HepG2 (cell line): Measurements from ENCODE around the gene HLCS.
A peak's percentile ranks its signal among the peaks of the same experiment; 100 is the strongest.

Experiments
- GABPA ChIP-seq, 2 experiments: IDR thresholded peaks; 2 replicates each; pipeline ENCODE4 v1.6.1; 2011 to 2016; ENCODE audit warnings: low read depth in 2 of 2, low read length in 1 of 2, missing biosample characterization in 1 of 2, missing genetic modification characterization in 1 of 2
- KLF16 ChIP-seq, 2 experiments: sonication (generic) in 1 of 2; formaldehyde crosslinking in 1 of 2; IDR thresholded peaks; 2 replicates each; pipeline versions ENCODE4 v1.6.1 to v1.8.0; 2016 to 2023; ENCODE audit warnings: missing genetic modification reagents in 2 of 2, missing compliant biosample characterization in 1 of 2
- MXI1 ChIP-seq: IDR thresholded peaks from 3 replicates; pipeline ENCODE4 v1.6.1; 2012; ENCODE audit warnings: low read depth, low read length, inconsistent platforms, borderline replicate concordance
- TCF7L2 ChIP-seq: IDR thresholded peaks from 2 replicates; pipeline ENCODE4 v1.6.1; 2011; ENCODE audit warnings: mild to moderate bottlenecking, low read depth, low read length, moderate library complexity
- TF ChIP-seq, protein P1 (sequence below): sonication (generic); formaldehyde crosslinking; IDR thresholded peaks from 2 replicates; pipeline ENCODE4 v1.5.0; 2020; ENCODE audit warnings: mild to moderate bottlenecking, missing genetic modification reagents, moderate library complexity
- TF ChIP-seq, protein P2 (sequence below): sonication (generic); formaldehyde crosslinking; IDR thresholded peaks from 2 replicates; pipeline ENCODE4 v1.4.0; 2020; ENCODE audit warnings: low read depth, missing genetic modification reagents

DNA sequence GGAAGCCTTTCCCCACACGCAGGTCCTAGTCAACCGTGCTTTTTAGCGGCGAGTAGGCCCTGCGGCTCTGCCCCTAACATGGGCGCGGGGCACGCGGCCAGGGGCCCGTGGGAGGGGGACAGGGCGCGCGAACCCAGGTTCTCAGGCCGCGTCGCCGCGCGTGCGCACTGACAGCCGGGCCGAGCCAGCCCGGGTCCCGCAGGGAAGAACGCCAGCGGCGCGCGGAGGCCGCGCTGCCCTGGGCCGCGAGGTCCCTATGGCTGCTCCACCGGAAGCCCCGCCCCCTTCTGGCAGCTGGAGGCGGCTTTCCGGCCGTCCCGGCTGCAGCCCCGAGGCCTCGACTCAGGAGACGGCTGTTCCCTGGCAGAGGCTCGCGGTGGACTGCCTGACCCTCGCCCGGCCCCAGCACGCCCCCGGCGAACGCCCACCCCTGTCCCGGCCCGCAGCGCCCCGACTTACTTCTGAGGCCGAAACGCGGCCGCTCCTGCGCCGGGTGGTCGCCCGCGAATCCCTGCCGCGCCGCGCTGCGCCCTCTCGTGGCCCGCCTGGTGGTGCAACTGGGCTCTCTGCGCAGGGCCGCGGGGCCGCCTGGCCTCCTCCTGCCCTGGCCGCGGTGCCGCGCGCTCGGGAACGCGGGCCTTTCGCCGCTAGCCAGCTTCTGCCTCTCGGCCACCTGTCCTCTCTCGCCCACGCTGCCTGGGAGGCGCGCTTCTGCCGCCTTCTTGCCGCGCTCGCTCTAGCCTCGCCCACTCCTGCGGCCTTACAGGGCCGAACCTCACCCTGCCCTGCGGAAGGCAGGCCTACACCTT is 23.4 kb upstream of the HLCS start:
- TF ChIP-seq GABPA (IDR thresholded peaks at IDR 0.05; ENCODE audit: low read depth, low read length): peak; percentile 87
- peak; percentile 85 for TF ChIP-seq GABPA (CRISPR knock-in tag; IDR thresholded peaks at IDR 0.05; ENCODE audit: low read depth)
- TF ChIP-seq, protein P1, sequence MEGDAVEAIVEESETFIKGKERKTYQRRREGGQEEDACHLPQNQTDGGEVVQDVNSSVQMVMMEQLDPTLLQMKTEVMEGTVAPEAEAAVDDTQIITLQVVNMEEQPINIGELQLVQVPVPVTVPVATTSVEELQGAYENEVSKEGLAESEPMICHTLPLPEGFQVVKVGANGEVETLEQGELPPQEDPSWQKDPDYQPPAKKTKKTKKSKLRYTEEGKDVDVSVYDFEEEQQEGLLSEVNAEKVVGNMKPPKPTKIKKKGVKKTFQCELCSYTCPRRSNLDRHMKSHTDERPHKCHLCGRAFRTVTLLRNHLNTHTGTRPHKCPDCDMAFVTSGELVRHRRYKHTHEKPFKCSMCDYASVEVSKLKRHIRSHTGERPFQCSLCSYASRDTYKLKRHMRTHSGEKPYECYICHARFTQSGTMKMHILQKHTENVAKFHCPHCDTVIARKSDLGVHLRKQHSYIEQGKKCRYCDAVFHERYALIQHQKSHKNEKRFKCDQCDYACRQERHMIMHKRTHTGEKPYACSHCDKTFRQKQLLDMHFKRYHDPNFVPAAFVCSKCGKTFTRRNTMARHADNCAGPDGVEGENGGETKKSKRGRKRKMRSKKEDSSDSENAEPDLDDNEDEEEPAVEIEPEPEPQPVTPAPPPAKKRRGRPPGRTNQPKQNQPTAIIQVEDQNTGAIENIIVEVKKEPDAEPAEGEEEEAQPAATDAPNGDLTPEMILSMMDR (CRISPR knock-in tag): peak; percentile 86
- TF ChIP-seq TCF7L2: no peak
- TF ChIP-seq MXI1: peak; percentile 51; the same call in 1 of the 3 replicates
- peak; percentile 28 to 43; a peak in 1 of 4 replicates for TF ChIP-seq KLF16 (CRISPR knock-in tag; IDR thresholded peaks at IDR 0.05)
- TF ChIP-seq, protein P2, sequence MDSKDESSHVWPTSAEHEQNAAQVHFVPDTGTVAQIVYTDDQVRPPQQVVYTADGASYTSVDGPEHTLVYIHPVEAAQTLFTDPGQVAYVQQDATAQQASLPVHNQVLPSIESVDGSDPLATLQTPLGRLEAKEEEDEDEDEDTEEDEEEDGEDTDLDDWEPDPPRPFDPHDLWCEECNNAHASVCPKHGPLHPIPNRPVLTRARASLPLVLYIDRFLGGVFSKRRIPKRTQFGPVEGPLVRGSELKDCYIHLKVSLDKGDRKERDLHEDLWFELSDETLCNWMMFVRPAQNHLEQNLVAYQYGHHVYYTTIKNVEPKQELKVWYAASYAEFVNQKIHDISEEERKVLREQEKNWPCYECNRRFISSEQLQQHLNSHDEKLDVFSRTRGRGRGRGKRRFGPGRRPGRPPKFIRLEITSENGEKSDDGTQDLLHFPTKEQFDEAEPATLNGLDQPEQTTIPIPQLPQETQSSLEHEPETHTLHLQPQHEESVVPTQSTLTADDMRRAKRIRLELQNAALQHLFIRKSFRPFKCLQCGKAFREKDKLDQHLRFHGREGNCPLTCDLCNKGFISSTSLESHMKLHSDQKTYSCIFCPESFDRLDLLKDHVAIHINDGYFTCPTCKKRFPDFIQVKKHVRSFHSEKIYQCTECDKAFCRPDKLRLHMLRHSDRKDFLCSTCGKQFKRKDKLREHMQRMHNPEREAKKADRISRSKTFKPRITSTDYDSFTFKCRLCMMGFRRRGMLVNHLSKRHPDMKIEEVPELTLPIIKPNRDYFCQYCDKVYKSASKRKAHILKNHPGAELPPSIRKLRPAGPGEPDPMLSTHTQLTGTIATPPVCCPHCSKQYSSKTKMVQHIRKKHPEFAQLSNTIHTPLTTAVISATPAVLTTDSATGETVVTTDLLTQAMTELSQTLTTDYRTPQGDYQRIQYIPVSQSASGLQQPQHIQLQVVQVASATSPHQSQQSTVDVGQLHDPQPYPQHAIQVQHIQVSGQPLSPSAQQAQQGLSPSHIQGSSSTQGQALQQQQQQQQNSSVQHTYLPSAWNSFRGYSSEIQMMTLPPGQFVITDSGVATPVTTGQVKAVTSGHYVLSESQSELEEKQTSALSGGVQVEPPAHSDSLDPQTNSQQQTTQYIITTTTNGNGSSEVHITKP (CRISPR knock-in tag): no peak
